ENCODE results near the gene NDUFAF7.

DNA sequence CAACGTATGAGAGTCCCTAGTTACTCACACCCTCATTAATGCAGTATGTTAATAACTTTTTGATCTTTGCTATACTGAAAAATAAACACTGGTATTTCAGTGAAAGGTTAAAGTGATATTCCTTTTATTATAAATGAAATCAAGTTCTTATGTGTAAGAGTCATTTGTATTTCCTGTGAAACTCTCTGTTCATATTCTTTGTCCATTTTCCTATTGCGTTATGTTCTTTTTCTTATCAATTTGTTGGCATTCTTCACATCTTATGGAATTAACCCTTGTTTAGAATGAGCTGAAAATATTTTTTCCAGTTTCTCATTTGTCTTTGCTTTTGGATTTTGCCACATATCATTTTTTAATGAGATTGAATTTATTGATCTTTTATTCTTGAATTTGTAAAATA lies 44.8 kb downstream of the NDUFAF7 start:
- TF ChIP-seq, protein P1, sequence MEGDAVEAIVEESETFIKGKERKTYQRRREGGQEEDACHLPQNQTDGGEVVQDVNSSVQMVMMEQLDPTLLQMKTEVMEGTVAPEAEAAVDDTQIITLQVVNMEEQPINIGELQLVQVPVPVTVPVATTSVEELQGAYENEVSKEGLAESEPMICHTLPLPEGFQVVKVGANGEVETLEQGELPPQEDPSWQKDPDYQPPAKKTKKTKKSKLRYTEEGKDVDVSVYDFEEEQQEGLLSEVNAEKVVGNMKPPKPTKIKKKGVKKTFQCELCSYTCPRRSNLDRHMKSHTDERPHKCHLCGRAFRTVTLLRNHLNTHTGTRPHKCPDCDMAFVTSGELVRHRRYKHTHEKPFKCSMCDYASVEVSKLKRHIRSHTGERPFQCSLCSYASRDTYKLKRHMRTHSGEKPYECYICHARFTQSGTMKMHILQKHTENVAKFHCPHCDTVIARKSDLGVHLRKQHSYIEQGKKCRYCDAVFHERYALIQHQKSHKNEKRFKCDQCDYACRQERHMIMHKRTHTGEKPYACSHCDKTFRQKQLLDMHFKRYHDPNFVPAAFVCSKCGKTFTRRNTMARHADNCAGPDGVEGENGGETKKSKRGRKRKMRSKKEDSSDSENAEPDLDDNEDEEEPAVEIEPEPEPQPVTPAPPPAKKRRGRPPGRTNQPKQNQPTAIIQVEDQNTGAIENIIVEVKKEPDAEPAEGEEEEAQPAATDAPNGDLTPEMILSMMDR (IDR thresholded peaks at IDR 0.05) = no peak
- TF ChIP-seq POLR2A (IDR thresholded peaks at IDR 0.05) = no peak
